M059J (cell line): ENCODE measurements around the gene AATK. TPM values are rescaled to one million over a fixed set of nuclear protein-coding genes. Genes with fewer than 3 reads are reported as not detected.
A peak's percentile ranks its signal among the peaks of the same experiment; 100 is the strongest.

Experiments
- DNase-seq: peaks from one replicate; pipeline ENCODE4 v3.0.0-alpha.2; 2012; ENCODE audit warnings: low read depth
- total RNA-seq: library from RNA; depleted of rRNA; stranded (reverse); fragments of >200 nt; shearing (Covaris generic); gene quantifications from 2 replicates; pipeline ENCODE4 v1.2.3, GENCODE V29; 2014

AATK gene
- total RNA-seq, 1 experiment from 2014 or later = not detected

DNA sequence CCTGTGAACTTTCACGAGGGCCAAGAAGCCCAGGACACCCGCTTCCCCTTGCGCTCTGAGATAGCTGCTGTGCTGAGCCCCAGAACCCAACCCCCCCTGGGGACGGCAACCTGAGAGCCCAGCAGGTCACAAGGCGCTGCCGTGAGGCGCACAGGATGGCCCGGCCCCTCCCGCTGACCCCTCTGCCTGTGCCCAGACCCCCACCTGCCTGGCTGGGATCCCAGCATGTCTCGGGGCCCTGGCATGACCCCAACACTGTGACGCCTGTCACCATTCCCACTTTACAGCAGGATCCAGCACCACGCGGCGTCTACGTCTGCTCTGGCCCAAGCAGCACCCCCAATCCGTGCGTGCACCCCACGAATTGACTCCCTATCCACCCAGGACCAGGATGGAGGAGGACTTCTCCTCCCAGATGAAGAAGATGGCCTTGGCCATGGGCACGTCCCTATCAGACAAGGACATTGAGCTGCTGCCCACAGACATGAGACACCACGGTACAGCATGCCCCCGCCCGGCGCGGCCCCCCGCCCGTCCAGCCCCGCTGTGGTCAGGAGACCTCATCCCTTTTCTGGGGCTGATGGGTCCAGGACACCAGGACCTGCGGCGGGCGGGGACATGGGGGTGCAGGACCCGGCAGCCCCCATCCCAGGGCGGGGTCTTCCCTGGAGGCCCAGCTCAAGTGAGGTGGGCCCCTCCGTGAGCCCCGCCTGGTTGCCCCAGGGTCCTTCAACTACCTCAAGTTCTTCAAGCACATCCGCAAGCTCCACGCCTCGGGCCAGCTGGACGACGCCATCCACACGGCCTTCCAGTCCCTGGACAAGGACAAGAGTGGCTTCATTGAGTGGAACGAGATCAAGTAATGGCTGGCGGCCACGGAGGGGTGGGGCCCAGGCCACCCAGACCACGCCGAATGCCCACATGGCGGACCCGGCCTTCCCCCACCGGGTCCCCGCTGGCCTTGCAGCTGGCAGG lies 15.1 kb upstream of the AATK start:
- DNase-seq = no peak

DNA sequence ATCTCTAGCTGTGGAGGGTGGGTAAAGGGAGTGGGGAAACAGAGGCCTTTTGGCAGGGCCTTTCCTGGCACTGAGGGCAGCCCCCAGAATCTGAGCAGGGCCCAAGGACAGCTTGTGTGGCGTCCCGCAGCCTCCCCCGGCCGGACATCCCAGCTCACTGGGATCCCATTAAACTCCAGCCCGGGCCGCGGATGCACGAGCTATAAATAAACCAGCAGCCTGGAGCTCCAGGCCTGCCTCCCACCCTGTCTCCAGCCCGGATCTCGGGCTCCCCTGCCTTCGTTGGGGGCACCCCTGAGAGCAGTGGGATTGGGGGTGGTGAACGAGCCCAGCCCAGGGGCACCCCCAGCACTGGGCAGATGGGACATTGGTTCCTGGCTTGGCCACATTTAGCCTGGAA lies 13.8 kb upstream of the AATK start:
- DNase-seq = no peak

DNA sequence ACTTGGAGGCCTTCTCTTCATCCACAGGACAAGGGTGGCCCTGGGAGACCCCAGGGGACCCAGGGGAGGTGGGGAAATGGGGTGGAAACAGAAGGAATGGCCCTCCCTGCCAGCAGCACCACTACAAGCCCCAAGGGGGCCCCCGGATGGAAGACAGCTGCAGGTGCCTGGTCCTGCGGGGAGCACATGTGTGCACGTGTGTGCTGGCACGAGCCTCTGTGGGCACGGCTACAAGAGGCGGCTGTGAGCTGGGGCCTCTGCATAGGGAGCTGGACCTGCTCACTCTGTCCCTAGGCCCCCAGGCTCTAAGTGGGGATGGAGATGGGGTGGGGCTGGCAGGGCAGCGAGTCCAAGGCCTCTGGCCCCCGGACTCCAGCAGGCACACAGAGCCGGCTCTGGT lies 13.2 kb upstream of the AATK start:
- DNase-seq = no peak

DNA sequence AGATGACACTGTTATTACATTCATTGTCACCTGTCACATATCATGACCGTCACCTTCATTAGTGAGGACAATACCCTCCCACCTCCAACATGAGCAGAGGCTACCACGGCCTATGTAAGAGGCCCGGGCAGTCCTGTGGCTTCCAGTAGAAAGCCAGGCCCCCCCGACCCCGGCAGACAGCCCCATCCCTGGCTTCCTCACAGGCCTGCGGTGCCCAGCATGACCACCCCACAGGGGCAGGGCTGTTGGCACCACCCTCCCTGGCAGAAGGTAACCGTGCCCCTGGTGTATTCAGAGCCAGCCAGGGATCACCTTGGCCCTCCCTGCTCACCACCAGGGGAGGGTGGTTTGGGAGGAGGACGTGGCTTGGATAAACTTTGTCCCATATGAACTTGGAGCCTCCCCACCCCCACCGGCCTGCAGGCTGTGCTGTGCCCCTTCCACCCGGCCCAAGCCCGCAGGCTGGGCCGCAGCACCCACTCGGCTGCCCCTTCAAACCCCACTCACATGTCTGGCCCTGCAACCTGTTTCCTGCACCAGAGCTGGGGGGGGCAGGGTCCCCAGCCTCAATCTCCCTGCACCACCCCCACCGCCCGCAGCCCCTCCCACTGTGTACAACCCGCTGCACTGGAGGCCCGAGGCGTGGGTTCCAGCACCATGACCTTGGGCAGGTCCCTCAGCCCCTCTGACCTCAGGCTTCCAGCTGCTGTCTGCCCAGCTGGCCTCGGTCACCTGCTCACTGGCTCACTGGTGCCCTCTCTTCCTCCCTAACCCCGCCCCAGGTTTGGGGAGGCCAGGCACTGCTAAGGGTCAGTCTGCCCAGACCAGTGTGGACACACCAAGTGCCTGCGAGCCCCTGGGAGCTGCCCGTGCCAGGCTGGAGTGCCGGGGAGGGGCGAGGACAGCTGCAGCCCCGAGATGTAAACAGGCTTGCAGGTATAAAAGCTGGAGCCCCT lies 12.4 kb upstream of the AATK start:
- DNase-seq = no peak

DNA sequence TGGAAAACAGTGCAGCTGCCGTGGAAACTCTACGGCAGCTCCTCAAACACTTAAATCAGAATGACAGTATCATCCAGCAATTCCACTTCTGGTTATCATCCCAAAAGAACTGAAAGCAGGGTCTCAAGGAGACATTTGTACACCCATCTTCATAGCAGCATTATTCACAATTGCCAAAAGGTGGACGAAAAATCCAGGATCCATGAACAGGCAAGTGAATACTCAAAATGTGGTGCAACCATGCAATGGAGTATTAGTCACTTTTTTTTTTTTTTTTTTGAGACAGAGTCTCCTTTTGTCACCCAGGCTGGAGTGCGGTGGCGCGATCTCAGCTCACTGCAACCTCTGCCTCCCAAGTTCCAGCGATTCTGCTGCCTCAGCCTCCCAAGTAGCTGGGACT lies 10.6 kb upstream of the AATK start:
- DNase-seq = peak; percentile 44

DNA sequence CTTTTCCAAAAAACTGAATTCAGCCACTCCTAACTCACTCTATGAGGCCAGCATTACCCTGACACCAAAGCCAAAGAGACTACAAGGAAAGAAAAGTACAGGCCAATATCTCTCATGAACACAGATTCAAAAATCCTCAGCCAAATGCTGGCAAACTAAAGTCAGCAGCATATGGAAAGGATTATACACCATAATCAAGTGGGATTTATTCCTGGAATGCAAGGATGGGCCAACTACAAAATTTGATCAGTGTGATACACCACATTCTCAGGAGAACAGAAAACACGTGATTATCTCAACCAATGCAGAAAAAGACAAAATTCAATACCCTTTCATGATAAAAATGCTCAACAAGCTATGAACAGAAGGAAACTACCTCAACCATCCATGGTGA lies 7.7 kb upstream of the AATK start:
- no peak for DNase-seq

DNA sequence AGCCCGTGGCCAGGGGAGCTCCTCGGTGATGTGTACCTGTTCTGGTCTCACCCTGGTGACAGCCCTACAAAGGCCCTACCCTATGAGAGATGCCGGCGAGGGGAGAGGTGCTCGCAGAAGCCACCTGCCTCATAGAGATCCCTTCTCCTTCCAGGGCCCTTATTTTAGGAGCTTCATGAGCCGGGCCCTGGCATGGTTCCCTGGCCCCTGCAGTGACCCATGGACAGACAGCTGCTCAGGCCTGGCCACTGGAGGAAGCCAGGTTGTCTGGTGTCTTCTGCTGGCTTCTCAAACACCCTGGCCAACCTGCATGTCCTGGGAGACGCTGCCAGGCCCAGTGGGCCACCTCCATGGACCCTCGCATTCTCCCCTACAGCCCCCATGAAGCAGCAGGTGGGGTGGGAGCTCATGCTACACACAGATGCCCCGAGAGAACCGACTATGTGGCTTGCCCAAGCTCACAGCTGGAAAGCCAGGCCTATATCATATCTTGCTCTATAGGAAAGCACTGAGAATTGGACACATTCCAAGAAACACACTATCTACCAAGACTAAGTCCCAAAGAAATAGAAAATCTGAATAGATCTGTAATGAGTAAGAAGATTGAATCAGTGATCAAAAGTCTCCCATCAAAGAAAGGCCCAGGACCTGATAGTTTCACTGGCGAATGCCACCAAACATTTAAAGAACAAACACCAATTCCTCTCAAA lies 7.2 kb upstream of the AATK start:
- no peak for DNase-seq

DNA sequence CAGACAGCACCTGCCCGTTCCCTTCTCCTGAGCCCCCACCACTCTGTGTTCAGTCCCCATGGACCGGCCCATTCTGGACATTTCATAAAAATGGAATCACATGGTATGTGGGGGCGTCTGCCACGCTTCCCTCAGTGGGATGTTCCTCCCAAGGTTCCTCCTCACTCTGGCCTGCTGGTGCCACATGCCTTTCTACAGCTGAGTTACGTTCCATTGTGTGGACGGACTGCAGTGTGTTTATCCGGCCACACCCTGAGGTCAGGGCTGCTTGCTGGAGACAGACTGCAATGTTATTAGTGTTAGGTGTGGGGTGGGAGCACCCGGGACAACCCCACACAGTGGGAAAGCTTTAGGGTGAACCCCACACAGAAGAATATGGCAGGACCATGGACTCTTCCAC lies 5.9 kb upstream of the AATK start:
- no peak for DNase-seq

DNA sequence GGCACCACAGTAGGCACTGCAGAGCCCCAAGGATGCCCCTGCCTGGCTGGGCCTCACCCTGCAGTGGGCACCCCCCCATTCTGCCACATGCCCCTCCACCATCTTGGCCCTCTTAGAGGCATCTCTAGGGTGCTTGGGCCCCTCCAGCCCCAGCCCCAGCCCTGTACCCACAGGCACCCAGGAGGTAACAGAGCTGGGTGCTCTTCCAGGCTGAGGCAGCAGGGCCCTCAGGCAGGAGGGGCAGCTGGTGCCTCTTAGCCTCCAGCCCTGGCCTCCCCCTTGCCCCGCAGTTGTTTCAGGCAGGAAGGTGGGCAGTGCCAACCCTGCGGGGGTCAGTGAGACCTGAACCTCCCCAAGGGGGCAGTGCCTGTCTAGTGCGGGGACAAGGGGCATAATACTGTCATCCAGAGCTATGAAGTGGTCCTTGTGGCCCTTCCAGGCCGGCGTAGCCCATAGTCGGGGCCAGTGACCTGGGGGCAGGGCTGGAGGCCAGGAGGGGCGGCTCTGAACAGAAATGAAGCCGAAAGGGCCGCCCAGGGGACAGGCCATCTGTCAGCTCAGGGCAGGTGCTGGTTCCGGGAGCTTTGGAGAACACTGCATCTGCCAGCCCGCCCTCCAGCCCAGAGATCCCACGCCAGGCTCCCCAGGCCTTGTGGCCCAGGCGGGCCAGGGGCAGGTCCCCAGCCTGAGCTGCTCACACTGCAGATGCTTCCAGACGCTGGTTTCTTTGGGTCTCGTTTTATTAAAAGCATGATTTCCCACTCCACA lies 4.9 kb upstream of the AATK start:
- no peak for DNase-seq

DNA sequence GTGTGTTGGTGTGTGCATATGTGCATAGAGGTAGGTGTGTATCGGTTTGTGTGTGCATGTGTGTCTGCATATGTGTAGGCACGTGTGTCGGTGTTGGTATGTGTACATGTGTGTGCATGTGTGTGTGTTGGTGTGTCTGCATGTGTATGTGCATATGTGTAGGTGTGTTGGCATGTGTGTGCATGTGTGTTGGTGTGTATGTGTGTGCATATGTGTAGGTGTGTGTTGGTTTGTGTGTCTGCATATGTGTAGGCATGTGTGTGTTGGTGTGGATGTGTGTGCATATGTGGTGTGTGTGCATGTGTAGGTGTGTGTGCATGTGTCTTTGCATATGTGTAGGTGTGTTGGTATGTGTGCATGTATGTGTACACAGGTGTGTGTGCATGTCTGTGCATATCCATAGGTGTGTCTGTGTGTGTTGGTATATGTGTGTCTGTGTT lies 3.9 kb upstream of the AATK start:
- no peak for DNase-seq

DNA sequence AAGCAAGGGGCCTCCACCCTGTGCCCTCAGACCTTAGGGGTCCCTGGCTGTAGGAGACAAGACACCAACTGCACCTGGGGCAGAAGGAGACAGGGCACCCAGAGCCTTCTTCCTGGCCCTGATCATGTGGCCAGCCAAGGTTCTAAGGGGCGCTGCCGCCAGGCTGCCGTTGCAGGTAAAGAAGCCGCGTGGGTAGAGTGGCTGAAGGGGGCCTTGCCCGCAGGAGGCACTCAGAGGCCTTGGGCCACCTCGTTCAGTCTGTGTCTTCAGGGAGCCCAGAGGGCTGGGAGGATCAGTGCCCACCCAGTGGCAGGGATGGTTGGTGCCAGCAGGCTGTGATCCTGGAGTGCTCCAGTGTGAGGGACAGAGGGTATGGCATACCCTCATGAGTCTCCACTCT lies 1.6 kb upstream of the AATK start:
- no peak for DNase-seq

DNA sequence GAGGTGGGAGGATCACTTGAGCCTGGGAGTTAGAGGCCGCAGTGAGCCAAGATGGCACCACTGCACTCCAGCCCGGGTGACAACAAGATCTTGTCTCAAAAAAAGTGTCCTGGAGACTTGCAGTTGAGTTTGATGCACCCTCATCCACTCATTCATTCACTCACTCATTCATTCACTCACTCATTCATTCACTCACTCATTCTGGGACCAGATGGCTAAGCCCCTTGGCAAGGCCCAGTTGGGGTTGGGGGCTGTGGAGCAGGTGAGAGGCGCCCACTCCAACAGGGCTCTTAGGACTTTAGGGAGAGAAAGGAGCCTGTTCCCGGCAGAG lies 1.1 kb upstream of the AATK start:
- DNase-seq = no peak

DNA sequence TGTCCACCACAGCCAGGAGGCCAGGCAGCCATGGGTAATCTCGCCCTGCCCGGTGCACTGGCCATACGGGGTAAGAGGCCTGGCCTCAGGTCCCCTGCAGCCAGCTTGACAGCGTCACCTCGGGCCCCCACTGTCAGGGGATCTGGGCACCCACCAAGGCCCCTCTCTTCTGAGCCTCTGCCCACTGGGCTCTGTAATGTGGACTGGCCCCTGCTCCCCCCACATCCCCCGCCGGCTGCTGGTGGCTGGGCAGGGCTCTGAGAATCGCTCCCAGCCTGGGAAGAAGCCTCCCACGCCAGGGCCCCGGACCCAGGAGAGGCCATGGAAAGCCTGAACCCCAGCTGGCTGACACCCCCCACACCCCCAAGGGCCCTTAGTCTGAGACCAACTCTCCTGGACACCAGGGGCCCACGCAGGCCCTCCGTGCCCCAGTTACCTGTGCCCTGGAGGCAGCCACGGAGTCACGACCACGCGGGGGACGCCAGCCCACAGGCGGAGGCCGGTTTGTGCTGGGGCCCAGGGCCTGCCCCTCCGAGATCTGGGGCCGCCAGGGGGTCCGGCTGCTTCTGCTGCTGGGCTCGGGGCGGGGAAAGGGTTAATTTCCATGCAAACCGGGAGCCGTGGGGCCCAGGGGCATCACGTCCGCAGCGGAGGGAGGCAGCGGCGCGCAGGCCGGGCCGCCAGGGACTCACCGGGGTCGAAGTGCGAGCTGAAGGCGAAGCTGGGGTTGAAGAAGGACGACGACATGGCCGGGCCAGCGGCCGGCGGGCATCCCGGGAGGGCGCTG lies 582 bp downstream of the AATK start, which contains the start of gene PVALEF:
PVALEF (plus strand) TSS at position 262 of the 787 bp plus-strand sequence. CDS start 15,720 bp downstream, outside the sequence.
- DNase-seq = no peak

DNA sequence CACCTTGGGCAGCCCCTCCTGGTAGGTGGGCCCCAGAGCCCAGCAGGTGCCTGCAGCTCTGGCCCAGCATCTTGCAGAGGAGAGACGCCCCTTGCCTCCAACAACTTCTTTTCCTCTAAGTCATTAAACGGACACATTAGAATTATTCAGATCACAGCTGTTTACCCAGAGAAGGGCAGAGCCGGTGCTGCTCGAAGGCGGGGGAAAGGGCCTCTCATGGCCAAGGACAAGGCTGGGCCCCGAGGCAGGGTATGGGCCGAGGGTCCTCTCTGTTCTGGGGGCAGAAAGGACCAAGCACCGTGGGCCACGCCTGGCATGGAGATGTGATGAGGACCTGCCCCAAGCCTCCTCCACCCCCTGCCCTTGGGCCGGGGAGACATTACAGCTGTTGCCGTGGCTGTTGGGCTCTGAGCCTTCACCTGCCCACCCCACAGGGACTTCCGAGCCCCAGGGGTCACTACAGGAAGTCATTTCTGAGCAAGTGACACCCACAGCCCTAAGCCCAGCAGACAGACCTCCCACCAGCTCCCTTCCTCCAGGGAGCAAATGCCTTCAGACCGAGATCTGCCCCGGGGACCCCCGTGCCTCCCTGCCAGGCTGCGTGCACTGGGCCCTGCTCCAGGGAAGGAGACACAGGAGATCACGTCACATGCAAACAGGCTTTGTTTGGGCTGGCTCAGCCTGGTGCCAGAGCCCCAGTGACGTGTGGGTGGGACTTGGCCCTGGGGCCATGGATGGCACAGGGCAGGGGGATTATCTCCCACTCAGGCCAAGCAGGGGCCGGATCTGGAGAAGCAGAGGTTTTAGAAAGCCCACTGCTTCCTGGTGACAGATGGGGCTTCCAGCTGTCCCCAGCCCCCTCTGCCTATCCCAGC lies 1.4 kb downstream of the AATK start:
- no peak for DNase-seq

DNA sequence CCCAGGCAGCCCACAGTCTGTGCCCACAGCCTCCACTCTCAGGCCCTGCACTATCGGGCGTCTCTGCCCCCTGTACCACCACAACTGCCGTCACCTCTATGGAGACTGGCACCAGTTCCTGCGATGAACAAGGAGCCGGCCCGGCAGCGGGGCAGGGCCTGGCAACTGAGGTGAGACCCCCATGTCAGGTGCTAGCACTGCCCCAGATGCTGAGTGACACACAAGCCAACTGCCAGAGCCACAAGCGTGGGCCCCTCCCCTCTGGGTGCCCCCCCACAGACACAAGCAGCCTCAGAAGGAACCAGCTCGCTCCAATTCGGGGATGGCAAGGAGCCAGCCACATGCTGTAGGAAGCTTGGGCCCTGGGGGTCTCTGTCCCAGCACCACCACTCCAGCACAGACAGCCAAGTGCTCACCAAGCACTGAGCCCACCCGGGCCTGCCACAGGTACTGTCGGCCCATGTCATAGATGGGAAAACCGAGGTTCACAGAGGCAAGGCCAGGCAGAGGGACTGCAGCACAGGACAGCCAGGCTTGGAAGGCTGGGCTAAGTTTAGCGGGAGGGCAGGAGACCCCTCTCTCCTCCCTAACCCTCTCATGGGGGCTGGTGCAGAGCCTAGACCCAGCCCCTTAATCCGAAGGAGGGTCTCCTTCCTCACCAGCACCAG lies 2.2 kb downstream of the AATK start:
- no peak for DNase-seq

DNA sequence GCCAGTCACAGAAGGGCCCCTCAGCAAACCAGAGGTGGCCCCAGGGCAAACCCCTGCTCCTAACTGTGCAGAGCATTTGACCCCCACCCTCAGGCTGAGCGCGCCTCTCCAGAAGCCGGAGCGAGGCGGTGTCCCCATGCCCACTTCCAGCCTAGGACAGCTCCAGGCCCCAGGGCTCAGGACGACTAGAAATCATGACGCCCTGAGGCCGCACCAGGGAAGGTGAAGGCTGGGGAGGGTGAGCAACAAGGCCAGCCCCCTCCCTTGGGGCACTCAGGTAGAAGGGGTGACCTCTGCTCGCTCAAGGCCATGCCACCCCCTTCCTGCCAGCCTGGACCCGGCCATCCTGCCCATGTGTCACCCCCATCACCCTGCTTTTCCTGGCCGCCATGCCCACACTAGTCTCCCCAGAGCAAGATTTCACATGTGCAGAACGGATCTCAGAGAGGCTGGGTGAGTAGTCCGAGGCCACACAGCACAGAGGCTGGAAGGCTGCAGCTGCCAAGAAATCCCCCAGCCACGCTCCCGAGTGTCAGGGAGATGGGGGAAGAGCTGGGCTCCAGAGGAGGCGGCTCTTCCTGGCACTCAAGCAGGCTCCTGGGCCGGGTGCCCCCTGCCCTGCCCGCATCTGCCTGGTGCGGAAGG lies 2.8 kb downstream of the AATK start:
- DNase-seq = no peak

DNA sequence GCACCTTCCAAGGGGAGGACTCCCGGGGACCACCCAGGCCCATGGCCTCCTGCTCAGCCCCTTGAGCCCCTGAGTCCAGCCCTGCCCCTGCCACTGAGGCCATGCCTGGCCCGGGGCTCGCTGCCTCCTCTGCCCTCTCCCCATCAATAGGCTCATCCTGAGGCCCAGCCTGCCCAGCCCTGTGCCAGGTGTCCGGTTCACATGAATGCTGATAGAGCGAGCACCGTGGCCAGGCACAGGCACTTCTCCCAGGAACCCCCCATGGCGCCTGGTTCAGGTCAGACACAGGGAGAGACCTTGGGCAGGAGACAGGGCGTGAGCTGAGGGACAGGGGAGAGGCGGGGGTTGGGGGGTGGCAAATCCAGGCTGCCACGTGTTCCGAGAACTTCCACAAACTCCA lies 3.5 kb downstream of the AATK start:
- no peak for DNase-seq

DNA sequence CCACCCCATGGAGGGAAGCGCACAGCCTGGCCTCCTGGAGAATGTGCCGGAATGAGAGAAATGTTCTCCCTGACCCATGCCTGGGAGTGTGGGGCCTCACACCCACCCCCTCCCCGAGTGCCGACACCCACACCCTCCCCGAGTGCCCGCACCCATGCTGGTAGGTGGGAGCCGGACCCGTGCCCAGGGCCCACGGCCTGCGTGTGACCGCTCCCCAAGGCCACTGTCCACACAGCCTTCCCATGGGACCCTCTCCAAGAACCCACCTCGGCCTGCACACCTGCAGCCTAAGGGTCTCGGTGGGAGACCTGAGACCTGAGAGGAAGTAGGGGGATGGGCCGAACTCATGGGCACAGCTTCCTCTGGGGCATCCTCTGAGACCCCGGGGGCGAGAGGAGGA lies 4.0 kb downstream of the AATK start:
- no peak for DNase-seq
